GM06990 (cell line): Measurements from ENCODE around the gene ZNF418.
A peak's percentile ranks its signal among the peaks of the same experiment; 100 is the strongest.
"Not testable (repeated sequence)": the region's sequence is repeated elsewhere in the genome, so short reads cannot be mapped to it uniquely, and the experiment has no call there.

Source experiments
- DNase-seq: peaks from one replicate; pipeline ENCODE4 v3.0.0-alpha.2; 2011; ENCODE audit not compliant: insufficient read length; ENCODE audit errors: extremely low read depth
- H3K27me3 ChIP-seq: replicated peaks from 2 replicates; pipeline ENCODE4 v1.6.0; 2011; ENCODE audit warnings: low read length; ENCODE audit not compliant: control insufficient read depth, insufficient read depth
- H3K36me3 ChIP-seq: 2 replicates; pipeline ENCODE4 v1.5.1; 2011; ENCODE audit warnings: low read length; ENCODE audit not compliant: control insufficient read depth, insufficient read depth
- H3K4me3 ChIP-seq: replicated peaks from 2 replicates; pipeline ENCODE4 v1.5.1; 2011; ENCODE audit warnings: low read depth, mild to moderate bottlenecking, control low read depth, low read length
- TF ChIP-seq, protein P1 (sequence below): IDR thresholded peaks from 2 replicates; pipeline ENCODE4 v1.5.1; 2011; ENCODE audit warnings: low read length, control low read depth, mild to moderate bottlenecking, inconsistent platforms; ENCODE audit not compliant: insufficient read depth, poor library complexity, severe bottlenecking

The ZNF418 gene

DNA sequence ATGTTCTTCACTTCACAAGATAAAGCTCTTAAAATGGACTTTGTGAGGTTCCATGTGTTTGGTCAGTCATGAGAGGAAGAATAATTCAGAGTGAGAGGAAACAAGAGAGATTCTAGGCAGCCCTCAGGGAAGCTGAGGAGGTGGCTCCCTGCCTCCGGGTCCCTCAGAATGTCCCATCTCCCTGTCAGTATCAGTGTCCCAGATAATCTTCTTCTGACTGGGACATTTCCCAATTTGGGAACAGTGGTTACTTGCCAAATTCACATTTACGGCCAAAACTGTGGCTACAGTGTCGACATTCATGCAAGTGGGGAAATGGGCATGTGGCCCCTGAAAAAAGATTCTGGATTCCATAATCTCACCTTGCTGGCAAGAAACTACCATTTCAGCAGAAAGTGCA is 27.8 kb downstream of the ZNF418 start:
- no peak overlapping the region for H3K4me3 ChIP-seq
- peaks cover 3% of the 10 kb centered on the region for H3K36me3 ChIP-seq
- no peaks in the 10 kb centered on the region for H3K27me3 ChIP-seq
- DNase-seq: no peak
- TF ChIP-seq, protein P1, sequence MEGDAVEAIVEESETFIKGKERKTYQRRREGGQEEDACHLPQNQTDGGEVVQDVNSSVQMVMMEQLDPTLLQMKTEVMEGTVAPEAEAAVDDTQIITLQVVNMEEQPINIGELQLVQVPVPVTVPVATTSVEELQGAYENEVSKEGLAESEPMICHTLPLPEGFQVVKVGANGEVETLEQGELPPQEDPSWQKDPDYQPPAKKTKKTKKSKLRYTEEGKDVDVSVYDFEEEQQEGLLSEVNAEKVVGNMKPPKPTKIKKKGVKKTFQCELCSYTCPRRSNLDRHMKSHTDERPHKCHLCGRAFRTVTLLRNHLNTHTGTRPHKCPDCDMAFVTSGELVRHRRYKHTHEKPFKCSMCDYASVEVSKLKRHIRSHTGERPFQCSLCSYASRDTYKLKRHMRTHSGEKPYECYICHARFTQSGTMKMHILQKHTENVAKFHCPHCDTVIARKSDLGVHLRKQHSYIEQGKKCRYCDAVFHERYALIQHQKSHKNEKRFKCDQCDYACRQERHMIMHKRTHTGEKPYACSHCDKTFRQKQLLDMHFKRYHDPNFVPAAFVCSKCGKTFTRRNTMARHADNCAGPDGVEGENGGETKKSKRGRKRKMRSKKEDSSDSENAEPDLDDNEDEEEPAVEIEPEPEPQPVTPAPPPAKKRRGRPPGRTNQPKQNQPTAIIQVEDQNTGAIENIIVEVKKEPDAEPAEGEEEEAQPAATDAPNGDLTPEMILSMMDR: no peak

DNA sequence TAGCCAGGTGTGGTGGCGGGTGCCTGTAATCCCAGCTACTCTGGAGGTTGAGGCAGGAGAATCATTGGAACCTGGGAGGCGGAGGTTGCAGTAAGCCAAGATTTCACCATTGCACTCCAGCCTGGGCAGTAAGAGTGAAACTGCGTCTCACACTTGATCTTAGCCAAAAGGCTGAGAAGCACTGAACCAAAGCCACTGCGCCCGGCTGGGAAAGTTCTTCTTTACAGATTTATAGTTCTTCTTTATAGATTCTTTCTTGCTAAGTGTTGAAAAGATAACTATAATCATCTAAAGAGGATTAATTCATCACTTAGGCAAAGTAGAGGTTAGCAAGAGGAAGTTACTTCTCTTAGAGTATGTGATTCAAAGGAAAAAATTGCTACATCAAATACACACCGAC is 29.9 kb downstream of the ZNF418 start:
- no peaks in the 10 kb centered on the region; the same call in 1 of the 2 replicates for H3K36me3 ChIP-seq
- H3K27me3 ChIP-seq: no peaks in the 10 kb centered on the region
- TF ChIP-seq, protein P1: no peak
- H3K4me3 ChIP-seq: no peak overlapping the region
- no peak for DNase-seq

DNA sequence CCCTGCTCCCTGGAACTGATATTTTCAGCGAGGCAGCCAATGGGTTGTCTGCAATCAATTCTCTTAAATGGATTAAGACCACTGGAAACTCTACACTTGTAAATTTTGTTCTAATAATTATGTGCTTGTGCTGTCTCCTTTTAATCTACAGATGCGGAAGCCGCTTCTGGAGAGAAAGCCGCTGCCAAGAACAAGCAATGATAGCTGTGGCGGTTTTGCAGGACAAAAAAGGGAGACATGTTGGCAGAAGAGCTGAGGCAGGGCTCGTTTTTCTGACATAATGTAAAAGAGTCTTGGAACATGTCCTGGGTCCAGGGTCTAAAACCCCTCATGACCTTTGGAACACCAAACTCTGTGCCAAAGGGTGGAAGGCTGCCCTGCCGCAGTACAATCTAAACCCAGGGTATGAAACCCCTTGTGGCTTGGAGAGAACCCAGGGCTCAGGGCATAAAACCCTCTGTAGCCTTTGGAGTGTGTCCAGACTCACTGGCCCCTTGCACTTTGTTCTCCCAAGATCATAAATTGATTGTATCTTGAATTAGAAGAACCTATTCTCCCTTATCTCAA is 31.5 kb downstream of the ZNF418 start:
- TF ChIP-seq, protein P1: no peak
- DNase-seq: no peak
- H3K27me3 ChIP-seq: no peaks in the 10 kb centered on the region
- no peaks in the 10 kb centered on the region; the same call in 1 of the 2 replicates for H3K36me3 ChIP-seq
- no peak overlapping the region for H3K4me3 ChIP-seq

DNA sequence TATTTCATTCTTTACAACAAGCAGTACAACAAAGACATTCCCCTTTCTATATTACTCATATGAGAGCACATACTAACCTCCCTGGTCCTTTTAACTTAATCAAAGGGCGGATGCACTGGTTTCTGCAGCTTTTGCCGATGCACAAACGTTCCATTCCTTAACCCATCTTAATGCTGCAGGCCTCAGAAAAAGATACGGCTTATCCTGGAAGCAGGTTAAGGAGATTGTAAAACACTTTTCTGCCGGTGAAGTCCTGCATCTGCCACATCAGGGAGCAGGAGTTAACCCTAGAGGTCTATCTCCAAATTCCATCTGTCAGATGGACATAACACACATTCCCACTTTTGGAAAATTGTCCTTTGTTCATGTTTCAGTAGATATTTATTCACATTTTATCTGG is 34.9 kb downstream of the ZNF418 start:
- Histone ChIP-seq H3K27me3 (no peaks in the 10 kb centered on the region), H3K4me3 (no peak overlapping the region), H3K36me3 (no peaks in the 10 kb centered on the region)
- TF ChIP-seq, protein P1: no peak
- DNase-seq: no peak

DNA sequence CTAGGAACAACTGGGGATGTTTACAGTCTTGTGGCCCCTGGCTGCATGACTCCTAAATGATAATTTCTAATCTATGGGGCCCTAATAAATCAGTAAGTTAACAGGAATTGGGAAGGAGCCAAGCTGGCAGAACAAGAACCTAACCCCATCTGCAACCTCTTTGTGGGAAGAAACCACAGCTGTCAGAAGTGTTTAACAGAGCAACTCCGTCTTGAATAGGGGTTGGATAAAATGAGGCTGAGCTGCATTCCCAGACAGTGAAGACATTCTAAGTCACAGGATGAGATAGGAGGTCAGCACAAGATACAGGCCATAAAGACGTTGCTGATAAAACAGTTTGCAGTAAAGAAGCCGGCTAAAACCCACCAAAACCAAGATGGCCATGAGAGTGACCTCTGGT is 44.5 kb downstream of the ZNF418 start:
- not testable (repeated sequence) for H3K4me3 ChIP-seq, DNase-seq, H3K36me3 ChIP-seq, H3K27me3 ChIP-seq

DNA sequence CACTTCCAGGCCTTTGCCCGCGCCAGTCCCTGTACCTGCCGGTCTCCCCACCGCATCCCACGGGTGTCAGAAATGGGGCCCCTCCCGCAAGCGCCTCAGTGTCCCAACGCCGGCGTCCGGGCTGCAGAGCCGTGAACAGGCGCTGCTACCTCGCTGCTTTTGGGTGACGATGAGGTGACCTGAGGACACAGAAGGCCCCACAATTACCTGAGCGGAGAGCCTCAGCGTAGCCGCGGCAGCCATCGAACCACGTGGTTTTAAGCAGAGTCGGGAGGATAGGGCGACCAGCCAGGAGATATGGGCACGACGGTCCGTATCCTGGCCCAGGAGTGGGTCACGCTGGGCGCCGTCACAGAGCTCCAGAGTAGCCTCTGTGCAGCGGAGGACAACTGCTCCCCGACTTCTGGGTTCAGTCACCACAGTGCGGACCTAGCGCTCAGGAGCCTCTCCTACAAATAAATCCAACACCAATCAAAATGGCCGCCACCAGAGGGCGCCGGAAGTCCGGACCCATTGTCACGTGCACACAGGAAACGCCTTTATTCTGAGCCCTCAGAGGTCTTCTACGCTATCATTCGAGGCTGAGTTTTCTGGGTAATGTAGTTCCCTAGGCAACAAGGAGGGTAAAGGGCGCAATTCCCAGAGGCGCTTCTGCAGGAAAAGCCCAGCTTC is 46.5 kb downstream of the ZNF418 start, which contains the start of gene ZNF814:
ZNF814 (minus strand) TSS at position 478 of the 672 bp plus-strand sequence; CDS start at position 243, 235 bp downstream.
- peak; percentile 85 for DNase-seq
- TF ChIP-seq, protein P1: peak; percentile 13
- peak within 1 kb of the TSS; percentile 76 for H3K4me3 ChIP-seq
- H3K27me3 ChIP-seq: no peaks in the 10 kb centered on the region
- no peaks in the 10 kb centered on the region; the same call in 1 of the 2 replicates for H3K36me3 ChIP-seq
